NAMALWA (cell line): ENCODE measurements around the gene TMEM145.
"Not testable (repeated sequence)": the region's sequence is repeated elsewhere in the genome, so short reads cannot be mapped to it uniquely, and the experiment has no call there.

Experiments
- DNase-seq: peaks from one replicate; pipeline ENCODE4 v3.0.0-alpha.2; 2015; ENCODE audit warnings: low spot score

TMEM145 gene

DNA sequence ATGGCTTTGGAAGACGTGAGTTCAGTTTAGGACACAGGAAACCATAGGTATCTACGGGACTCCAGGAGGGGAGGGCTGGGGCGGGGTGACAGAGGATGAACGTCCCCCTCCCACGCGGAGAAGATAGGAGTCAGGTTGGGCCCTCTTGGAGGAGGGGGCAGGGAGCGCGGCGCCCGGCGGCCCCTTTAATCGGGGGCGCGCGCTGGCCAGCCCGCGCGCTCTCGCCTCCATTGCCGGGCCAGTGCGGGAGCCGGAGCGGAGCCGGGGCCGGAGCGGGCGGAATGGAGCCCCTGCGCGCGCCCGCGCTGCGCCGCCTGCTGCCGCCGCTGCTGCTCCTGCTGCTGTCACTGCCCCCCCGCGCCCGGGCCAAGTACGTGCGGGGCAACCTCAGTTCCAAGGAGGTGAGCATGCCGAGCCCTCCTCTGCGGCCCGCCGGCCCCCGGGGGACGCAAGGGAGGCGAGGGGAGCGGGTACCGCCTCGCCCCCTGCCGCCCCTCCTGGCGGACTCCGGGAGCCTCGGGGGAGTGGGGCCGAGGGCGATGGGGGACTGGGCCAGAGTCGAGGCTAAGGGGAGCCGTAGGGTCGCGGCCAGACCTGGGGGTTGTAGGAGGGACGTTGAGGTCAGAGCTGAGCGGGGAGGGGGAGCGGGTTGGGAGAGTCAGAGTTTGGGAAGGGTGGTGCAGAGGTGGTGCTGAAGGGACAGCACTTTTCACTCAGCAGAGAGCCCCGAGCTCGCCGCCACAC, at the start of gene TMEM145:
TMEM145 (plus strand) TSS at position 214 of the 744 bp plus-strand sequence; CDS start at position 282, 68 bp downstream.
- peak; percentile 72 for DNase-seq

DNA sequence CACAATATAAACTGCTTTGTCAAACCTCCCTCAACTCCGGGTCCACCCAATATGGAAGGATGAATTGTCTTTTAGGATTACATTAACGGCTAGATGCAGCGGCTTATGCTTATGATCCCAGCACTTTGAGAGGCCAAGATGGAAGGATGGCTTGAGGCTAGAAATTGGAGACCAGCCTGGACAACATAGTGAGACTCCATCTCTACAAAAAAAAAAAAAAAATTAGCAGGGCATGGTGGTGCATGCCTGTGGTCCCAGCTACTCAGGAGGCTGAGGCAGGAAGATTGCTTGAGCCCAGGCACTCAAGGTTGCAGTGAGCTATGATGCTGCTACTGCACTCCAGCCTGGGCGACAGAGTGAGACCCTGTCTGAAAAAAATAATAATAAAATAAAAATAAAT, 47.0 kb upstream of the TMEM145 start:
- DNase-seq, result not testable (repeated sequence)

GRCh38 chr19:42266928-42267603, 46.0 kb upstream of the TMEM145 start:
- DNase-seq, result not testable (repeated sequence)

DNA sequence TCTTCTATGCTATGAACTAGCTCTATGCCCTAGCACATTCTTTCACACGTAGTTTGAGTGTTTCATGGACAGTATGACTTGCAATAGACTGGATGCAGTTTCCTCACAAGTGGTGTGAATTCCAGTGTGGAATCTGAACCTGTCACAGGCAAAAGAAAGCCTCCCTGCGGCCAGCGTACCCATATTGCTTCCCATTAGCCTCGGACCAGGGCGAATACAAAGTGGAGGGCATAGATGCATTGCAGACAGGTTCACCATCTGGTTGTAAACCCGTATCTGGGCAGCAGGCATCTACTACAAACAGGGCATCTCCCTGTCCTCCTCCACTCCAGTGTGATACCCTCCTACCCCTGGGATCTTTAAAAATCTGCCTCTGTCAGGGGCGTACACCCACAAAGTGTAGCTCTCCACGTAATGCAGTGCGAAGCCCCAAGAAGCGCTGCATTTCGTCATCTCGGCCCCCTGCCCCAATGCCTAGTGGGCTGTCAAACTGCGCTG, 45.4 kb upstream of the TMEM145 start:
- no peak for DNase-seq

DNA sequence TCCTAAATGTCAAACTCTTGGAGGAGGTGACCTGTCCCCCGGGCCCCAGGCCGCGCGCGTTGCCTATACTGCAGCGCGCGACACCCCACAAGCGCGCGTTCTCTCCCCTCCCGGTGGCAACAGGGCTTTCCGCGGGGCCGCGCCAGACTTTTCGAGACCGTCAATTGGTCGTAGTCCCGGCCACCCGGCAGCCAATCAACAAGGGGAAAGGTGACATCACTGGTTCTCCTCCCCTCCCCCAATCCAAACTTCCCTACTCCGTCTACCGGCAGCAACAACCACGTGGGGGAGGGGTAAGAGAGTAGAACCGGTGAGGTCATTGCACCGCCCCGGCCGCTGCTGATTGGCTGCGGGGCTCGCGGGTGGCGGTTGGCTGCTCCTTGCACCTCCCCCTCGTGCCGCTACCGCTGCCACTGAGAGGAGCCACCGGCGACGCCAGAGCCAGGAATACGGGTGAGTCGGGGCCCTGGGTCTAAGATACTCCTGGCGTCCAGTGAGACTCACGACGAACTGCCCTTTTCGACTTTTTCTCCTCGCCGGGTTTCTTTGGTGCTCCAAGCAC, 44.9 kb upstream of the TMEM145 start:
- DNase-seq, result peak; percentile 99

GRCh38 chr19:42268704-42269477, 44.2 kb upstream of the TMEM145 start, which contains the start of gene CIC:
CIC (plus strand) TSS chr19:42269252; CDS start chr19:42271784, 2,532 bp downstream.
- DNase-seq, result peak; percentile 100

- no peak for DNase-seq
Observed at GRCh38 chr19:42269478-42270345, 43.4 kb upstream of the TMEM145 start.

GRCh38 chr19:42270346-42271044, 42.6 kb upstream of the TMEM145 start:
- peak; percentile 57 for DNase-seq

GRCh38 chr19:42271045-42271419, 42.1 kb upstream of the TMEM145 start:
- no peak for DNase-seq

DNA sequence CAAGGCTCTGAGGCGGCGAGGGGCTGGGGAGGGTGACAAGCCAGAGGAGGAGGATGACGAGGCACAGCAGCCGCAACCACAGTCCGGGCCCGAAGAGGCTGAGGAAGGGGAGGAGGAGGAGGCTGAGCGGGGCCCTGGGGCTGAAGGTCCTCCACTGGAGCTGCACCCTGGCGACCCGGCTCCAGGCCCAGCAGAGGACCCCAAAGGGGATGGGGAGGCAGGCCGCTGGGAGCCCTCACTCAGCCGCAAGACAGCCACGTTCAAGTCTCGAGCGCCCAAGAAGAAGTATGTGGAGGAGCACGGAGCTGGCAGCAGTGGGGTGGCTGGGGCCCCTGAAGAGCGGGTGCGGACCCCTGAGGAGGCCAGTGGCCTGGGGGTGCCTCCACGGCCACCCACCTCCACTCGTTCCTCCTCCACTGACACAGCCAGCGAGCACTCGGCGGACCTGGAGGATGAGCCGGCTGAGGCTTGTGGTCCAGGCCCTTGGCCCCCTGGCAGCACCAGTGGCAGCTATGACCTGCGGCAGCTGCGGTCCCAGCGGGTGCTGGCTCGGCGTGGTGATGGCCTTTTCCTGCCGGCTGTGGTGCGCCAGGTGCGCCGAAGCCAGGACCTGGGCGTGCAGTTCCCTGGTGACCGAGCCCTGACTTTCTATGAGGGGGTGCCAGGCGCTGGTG, 41.1 kb upstream of the TMEM145 start:
- no peak for DNase-seq

GRCh38 chr19:42272535-42272897, 40.6 kb upstream of the TMEM145 start:
- DNase-seq, result no peak

- DNase-seq, result no peak
Observed at GRCh38 chr19:42272989-42273406, 40.1 kb upstream of the TMEM145 start.

DNA sequence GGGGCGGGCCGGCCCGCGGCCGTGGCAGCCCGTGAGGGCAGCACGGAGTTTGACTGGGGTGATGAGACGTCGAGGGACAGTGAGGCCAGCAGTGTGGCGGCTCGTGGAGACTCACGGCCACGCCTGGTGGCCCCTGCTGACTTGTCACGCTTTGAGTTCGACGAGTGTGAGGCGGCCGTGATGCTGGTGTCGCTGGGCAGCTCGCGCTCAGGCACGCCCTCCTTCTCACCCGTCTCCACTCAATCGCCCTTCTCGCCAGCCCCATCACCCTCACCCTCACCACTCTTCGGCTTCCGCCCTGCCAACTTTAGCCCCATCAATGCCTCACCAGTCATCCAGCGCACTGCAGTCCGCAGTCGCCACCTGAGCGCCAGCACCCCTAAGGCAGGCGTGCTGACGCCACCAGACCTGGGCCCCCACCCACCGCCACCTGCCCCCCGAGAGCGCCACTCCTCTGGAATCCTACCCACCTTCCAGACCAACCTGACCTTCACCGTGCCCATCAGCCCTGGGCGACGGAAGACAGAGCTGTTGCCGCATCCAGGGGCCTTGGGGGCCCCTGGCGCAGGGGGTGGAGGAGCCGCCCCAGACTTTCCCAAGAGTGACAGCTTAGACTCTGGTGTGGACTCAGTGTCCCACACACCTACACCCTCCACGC, 39.6 kb upstream of the TMEM145 start:
- DNase-seq, result no peak

- no peak for DNase-seq
Observed at GRCh38 chr19:42274065-42274682, 38.9 kb upstream of the TMEM145 start.

GRCh38 chr19:42275103-42275502, 38.0 kb upstream of the TMEM145 start:
- no peak for DNase-seq

GRCh38 chr19:42275517-42275916, 37.6 kb upstream of the TMEM145 start:
- no peak for DNase-seq

- no peak for DNase-seq
Observed at GRCh38 chr19:42276284-42276683, 36.8 kb upstream of the TMEM145 start.

- DNase-seq, result no peak
Observed at GRCh38 chr19:42276821-42277220, 36.3 kb upstream of the TMEM145 start.
